Cardiac fibroblast (primary cell): ENCODE data around the gene NUDT21.

Experiments
- DNase-seq, 2 donors: peaks; one replicate each; pipeline versions ENCODE4 v3.0.0 to v3.0.0-alpha.2; 2010; ENCODE audit warnings: low read depth in 2 of 2
- H3K4me3 ChIP-seq, 2 donors: replicated peaks in 1 of 2; 1 replicate in 1 of 2; 2 replicates in 1 of 2; pipeline ENCODE4 v1.5.1; 2011; ENCODE audit warnings: low read depth in 2 of 2, low read length in 2 of 2, mild to moderate bottlenecking in 2 of 2, moderate library complexity in 1 of 2
- CTCF ChIP-seq: IDR thresholded peaks from one replicate; pipeline ENCODE4 v1.5.1; 2011; ENCODE audit warnings: low read depth, mild to moderate bottlenecking, low read length, inconsistent platforms

The NUDT21 gene

GRCh38 chr16:56424404-56424764, 26.7 kb downstream of the NUDT21 start:
- DNase-seq: peak in 1 of 2 donors; percentile 19
- no peak for TF ChIP-seq CTCF
- H3K4me3 ChIP-seq: peak overlapping the region; percentile 61 to 78

DNA sequence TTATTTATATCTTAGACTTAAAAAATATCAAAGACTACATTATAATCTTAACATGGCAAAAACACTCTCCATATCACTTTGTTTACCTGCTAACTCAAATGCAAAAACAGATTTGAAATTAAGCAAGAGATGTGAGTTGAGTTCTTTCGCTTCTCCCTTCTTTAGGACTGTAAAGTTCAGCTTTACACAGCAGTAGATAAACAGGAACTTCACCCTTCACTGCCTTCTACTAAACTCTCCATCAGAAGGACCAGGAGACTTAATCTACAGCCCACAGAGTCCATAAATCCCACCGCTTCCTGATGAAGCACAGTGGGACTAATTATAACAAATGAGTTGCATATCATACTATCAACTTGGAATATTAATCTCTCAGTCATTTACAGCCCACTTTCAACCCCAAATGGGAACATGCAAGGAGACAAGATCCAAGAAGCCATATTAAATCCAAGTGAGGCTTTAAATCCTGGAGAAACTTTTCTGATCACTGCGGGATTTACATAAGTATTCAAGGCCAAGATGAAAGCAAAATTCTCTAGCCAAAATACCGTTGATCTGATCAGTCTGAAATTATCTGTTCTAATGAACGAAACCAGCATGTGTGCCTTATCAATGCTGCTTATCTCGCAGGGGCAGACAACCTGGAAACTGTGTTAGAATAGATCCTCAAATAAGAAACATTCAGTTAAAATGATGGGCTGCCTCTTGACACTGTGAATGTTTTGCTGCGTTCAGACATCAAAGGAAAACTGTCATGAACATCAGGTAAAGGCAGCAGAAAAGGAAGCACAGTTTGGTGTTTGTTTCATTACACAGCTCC, 27.3 kb downstream of the NUDT21 start:
- DNase-seq: no peak
- no peak for TF ChIP-seq CTCF
- peak overlapping the region; percentile 61 to 78 for H3K4me3 ChIP-seq

DNA sequence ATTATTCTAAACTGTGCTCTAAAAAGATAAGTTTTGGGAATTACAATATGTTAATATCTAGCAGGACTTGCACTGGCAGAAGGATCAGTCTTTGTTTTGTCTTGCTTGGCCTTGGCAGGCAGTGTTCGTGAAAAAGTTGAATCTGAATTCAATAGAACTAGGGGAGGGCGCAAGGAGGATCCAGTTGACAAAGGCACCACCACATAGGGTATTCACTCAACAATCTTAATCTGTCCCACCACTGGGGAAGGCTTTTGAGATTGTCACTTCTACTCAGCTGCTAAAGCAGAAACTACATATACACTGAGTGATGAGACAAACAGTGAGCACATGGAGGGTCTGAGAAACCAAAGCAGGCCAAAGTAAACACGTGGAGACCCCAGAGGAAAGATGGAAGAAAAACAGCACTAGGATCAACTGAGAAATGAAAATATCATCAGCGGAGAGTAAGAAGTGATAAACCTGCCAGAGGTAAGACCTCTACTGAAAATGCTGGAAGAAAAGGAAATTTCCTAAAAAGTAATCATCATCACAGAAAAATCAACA, 28.2 kb downstream of the NUDT21 start:
- no peak overlapping the region for H3K4me3 ChIP-seq
- DNase-seq: no peak
- no peak for TF ChIP-seq CTCF

DNA sequence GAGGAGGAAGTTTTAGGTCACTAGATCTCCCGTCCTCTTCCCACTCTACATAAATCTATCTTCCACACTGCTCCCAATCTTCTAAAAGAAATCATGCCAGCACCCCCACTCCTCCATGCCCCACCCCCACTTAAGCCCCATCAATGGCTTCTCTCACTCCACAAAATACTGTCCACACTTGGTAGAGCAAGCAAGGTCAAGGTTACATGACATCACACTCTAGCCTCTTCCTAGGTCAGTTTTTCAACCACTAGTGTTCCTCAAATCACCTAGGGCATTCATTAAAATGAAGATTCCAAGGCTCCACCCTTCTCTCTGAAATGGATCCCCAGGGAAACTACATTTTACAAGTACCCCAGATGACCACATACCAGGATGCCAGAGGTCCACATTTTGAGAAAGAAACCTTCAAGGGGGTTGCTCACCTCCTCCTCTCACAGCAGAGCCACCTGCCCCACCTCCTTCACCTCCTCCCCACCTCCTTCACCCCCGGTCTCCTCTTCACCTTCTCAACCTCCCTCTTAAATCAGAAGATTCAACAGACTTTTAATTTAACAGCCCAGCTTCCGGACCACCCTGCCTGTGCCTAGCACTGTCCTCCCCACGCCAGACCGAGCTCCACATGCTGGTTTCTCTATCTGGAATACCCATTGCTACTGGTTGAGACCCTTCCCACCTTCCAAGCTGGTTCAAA, 29.0 kb downstream of the NUDT21 start:
- TF ChIP-seq CTCF: no peak
- no peak for DNase-seq
- no peak overlapping the region for H3K4me3 ChIP-seq

DNA sequence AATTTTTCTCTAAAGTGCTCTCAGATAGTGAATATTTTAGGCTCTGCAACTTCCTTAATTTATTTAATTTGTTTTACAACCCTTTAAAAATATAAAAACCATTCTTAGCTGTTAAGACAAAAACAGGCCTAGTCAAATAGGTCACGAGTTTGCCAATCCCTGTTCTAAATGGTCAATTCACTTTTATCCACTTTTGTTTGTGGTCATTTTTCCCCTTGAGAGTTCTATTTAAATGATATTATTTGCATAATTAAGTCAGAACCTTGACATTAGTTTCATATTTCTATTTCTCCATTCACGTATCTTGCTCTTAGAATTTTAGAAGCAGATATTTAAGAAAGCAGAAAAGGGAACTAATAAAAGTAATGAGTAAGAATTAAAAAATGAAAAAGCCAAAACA, 29.8 kb downstream of the NUDT21 start:
- DNase-seq: no peak
- no peak overlapping the region for H3K4me3 ChIP-seq
- TF ChIP-seq CTCF: no peak

DNA sequence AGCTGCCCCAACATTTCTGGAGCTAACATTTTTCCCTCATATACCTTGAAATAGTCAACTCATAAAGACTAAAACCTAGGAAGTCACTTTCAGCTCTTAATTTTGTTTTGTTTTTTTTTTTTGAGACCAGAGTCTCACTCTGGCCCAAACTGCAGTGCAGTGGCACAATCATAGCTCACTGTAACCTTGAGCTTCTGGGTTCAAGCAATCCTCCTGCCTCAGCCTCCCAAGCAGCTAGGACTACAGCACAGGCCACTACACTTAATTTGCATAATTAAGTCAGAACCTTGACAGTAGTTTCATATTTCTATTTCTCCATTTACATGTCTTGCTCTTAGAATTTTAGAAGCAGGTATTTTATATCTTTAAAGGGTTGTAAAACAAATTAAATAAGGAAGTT, 30.5 kb downstream of the NUDT21 start:
- no peak for DNase-seq
- no peak for TF ChIP-seq CTCF
- H3K4me3 ChIP-seq: no peak overlapping the region
